ENCODE measurements around the gene IFI35. TPM values are rescaled to one million over a fixed set of nuclear protein-coding genes. Genes with fewer than 3 reads are reported as not detected.

Gene IFI35
- total RNA-seq, 1 donor from 2014 or later = 45.2 TPM

GRCh38 chr17:43034894-43035293 is 28.3 kb downstream of the IFI35 start:
- no peak for TF ChIP-seq CTCF (IDR thresholded peaks at IDR 0.05)
- Histone ChIP-seq H3K36me3 (no peaks in the 10 kb centered on the region), H3K9me3 (no peaks in the 10 kb centered on the region), H3K27ac (no peak overlapping the region), H3K27me3 (no peaks in the 10 kb centered on the region), H3K4me1 (no peaks in the 10 kb centered on the region), H3K4me3 (no peak overlapping the region)
- no peak for DNase-seq (ENCODE audit: low spot score in 2 of 2)
- intact Hi-C loops (cut with DNase I) = no loop called here

- Histone ChIP-seq H3K9me3 (no peaks in the 10 kb centered on the region), H3K27ac (no peak overlapping the region), H3K27me3 (no peaks in the 10 kb centered on the region), H3K36me3 (no peaks in the 10 kb centered on the region), H3K4me1 (no peaks in the 10 kb centered on the region), H3K4me3 (no peak overlapping the region)
- DNase-seq (ENCODE audit: low spot score in 2 of 2) = no peak
- TF ChIP-seq CTCF (IDR thresholded peaks at IDR 0.05) = no peak
- intact Hi-C loops (cut with DNase I) = no loop called here
Measured at GRCh38 chr17:43039646-43040045, 33.1 kb downstream of the IFI35 start.

- DNase-seq (ENCODE audit: low spot score in 2 of 2) = no peak
- H3K27ac ChIP-seq = no peak overlapping the region
- no peak for TF ChIP-seq CTCF (IDR thresholded peaks at IDR 0.05)
Measured at GRCh38 chr17:43040655-43041054, 34.1 kb downstream of the IFI35 start.

GRCh38 chr17:43042025-43042628 is 35.5 kb downstream of the IFI35 start:
- no peak for DNase-seq (ENCODE audit: low spot score in 2 of 2)
- intact Hi-C loops (cut with DNase I) = no loop called here
- Histone ChIP-seq H3K4me1 (no peaks in the 10 kb centered on the region), H3K27me3 (no peaks in the 10 kb centered on the region), H3K36me3 (no peaks in the 10 kb centered on the region), H3K27ac (no peak overlapping the region), H3K4me3 (no peak overlapping the region), H3K9me3 (no peaks in the 10 kb centered on the region)
- TF ChIP-seq CTCF (IDR thresholded peaks at IDR 0.05) = no peak

More at GRCh38 chr17:43040655-43041054, 34.1 kb downstream of the IFI35 start:
- intact Hi-C loops (cut with DNase I) = no loop called here
- Histone ChIP-seq H3K4me3 (no peak overlapping the region), H3K27me3 (no peaks in the 10 kb centered on the region), H3K9me3 (no peaks in the 10 kb centered on the region), H3K4me1 (no peaks in the 10 kb centered on the region), H3K36me3 (no peaks in the 10 kb centered on the region)

GRCh38 chr17:43043307-43043706 is 36.7 kb downstream of the IFI35 start:
- intact Hi-C loops (cut with DNase I) = no loop called here
- Histone ChIP-seq H3K4me1 (no peaks in the 10 kb centered on the region), H3K27ac (no peak overlapping the region), H3K36me3 (no peaks in the 10 kb centered on the region), H3K27me3 (no peaks in the 10 kb centered on the region), H3K9me3 (no peaks in the 10 kb centered on the region), H3K4me3 (no peak overlapping the region)
- no peak for DNase-seq (ENCODE audit: low spot score in 2 of 2)
- no peak for TF ChIP-seq CTCF (IDR thresholded peaks at IDR 0.05)

GRCh38 chr17:43044024-43044423 is 37.4 kb downstream of the IFI35 start:
- TF ChIP-seq CTCF (IDR thresholded peaks at IDR 0.05) = no peak
- intact Hi-C loops (cut with DNase I) = no loop called here
- no peak for DNase-seq (ENCODE audit: low spot score in 2 of 2)
- Histone ChIP-seq H3K4me3 (no peak overlapping the region), H3K9me3 (no peaks in the 10 kb centered on the region), H3K36me3 (no peaks in the 10 kb centered on the region), H3K27ac (no peak overlapping the region), H3K27me3 (no peaks in the 10 kb centered on the region), H3K4me1 (no peaks in the 10 kb centered on the region)

Measured in ascending aorta (tissue), 2 donors.